ENCODE results near the gene CLIC4. TPM values are rescaled to one million over a fixed set of nuclear protein-coding genes. Genes with fewer than 3 reads are reported as not detected.
A peak's percentile ranks its signal among the peaks of the same experiment; 100 is the strongest.
"Not testable (repeated sequence)": the region's sequence is repeated elsewhere in the genome, so short reads cannot be mapped to it uniquely, and the experiment has no call there.

CLIC4 gene
- polyA plus RNA-seq, 3 donors = 9.7 to 38.1 (median 24.6) TPM

- no peak for TF ChIP-seq CTCF (IDR thresholded peaks at IDR 0.05)
- Histone ChIP-seq H3K36me3 (replicated peaks in 1 of 2; ENCODE audit: control insufficient read depth in 1 of 2, insufficient read depth in 2 of 2, low read length in 2 of 2) (no peaks in the 10 kb centered on the region), H2AFZ (ENCODE audit: insufficient read depth, low read depth, low read length, poor library complexity, severe bottlenecking) (peak overlapping the region; percentile 70), H3K4me3 (replicated peaks in 1 of 3; ENCODE audit: low read depth in 2 of 3, low read length in 3 of 3) (peak overlapping the region in 1 of 3 experiments; percentile 68), H3K4me1 (ENCODE audit: control insufficient read depth in 1 of 2, insufficient read depth in 2 of 2, low read length in 2 of 2) (peaks cover 28 to 32% of the 10 kb centered on the region in 2 donors), H3K27ac (ENCODE audit: low read depth in 1 of 2, low read length in 2 of 2) (no peak overlapping the region), H4K20me1 (ENCODE audit: insufficient read depth, low read length) (no peaks in the 10 kb centered on the region), H3K9ac (ENCODE audit: insufficient read depth, low read length, poor library complexity, severe bottlenecking) (no peak overlapping the region), H3K27me3 (ENCODE audit: control insufficient read depth in 2 of 2, insufficient read depth in 2 of 2, low read length in 2 of 2) (no peaks in the 10 kb centered on the region), H3K4me2 (replicated peaks; ENCODE audit: extremely low read depth, low read length, poor library complexity, severe bottlenecking) (peak overlapping the region; percentile 77), H3K79me2 (ENCODE audit: insufficient read depth, low read length) (no peaks in the 10 kb centered on the region), H3K9me3 (replicated peaks in 1 of 2; ENCODE audit: control insufficient read depth in 1 of 2, insufficient read depth in 1 of 2, low read length in 2 of 2) (no peaks in the 10 kb centered on the region)
- intact Hi-C loops (cut with micrococcal nuclease) = loop anchor here (5.0 kb wide), 1 partner anchor 43 kb away; the partner anchor contains the start of gene CLIC4 (in 2 of the 2)
- H3K27me3 Mint-ChIP-seq (ENCODE audit: low read depth in 3 of 3) = peaks cover 0 to under 1% (median 0%) of the 10 kb centered on the region in 3 donors
- H3K27ac Mint-ChIP-seq = peak overlapping the region in 5 of 7 donors; percentile 36 to 84 (median 65)
- no peaks in the 10 kb centered on the region for H3K36me3 Mint-ChIP-seq
- DNase-seq = no peak
- H3K4me1 Mint-ChIP-seq = peaks cover 30% of the 10 kb centered on the region
- 97% methylated on average over 5 of the region's 16 CpGs for WGBS (ENCODE audit: insufficient coverage)
- peak overlapping the region; percentile 59 to 83 for H3K4me3 Mint-ChIP-seq
- H3K9me3 Mint-ChIP-seq = peaks cover 0 to 2% (median 0%) of the 10 kb centered on the region in 7 donors
Measured at GRCh38 chr1:24704411-24705259, 40.6 kb upstream of the CLIC4 start.

- 41% methylated on average over 10 of the region's 18 CpGs for WGBS (ENCODE audit: insufficient coverage)
- peak; percentile 63 to 79 (median 75) for DNase-seq
- H3K36me3 Mint-ChIP-seq = no peaks in the 10 kb centered on the region
- Histone ChIP-seq H4K20me1 (ENCODE audit: insufficient read depth, low read length) (no peaks in the 10 kb centered on the region), H3K9me3 (replicated peaks in 1 of 2; ENCODE audit: control insufficient read depth in 1 of 2, insufficient read depth in 1 of 2, low read length in 2 of 2) (no peaks in the 10 kb centered on the region), H3K4me2 (replicated peaks; ENCODE audit: extremely low read depth, low read length, poor library complexity, severe bottlenecking) (peak overlapping the region; percentile 77), H3K36me3 (replicated peaks in 1 of 2; ENCODE audit: control insufficient read depth in 1 of 2, insufficient read depth in 2 of 2, low read length in 2 of 2) (no peaks in the 10 kb centered on the region), H3K27ac (ENCODE audit: low read depth in 1 of 2, low read length in 2 of 2) (no peak overlapping the region), H3K9ac (ENCODE audit: insufficient read depth, low read length, poor library complexity, severe bottlenecking) (no peak overlapping the region), H3K4me1 (ENCODE audit: control insufficient read depth in 1 of 2, insufficient read depth in 2 of 2, low read length in 2 of 2) (peaks cover 37 to 40% of the 10 kb centered on the region in 2 donors), H3K27me3 (ENCODE audit: control insufficient read depth in 2 of 2, insufficient read depth in 2 of 2, low read length in 2 of 2) (no peaks in the 10 kb centered on the region), H3K79me2 (ENCODE audit: insufficient read depth, low read length) (no peaks in the 10 kb centered on the region), H3K4me3 (replicated peaks in 1 of 3; ENCODE audit: low read depth in 2 of 3, low read length in 3 of 3) (peak overlapping the region in 2 of 3 experiments; percentile 17 to 68), H2AFZ (ENCODE audit: insufficient read depth, low read depth, low read length, poor library complexity, severe bottlenecking) (peak overlapping the region; percentile 70)
- no peaks in the 10 kb centered on the region for H3K27me3 Mint-ChIP-seq (ENCODE audit: low read depth in 3 of 3)
- no peak for TF ChIP-seq CTCF (IDR thresholded peaks at IDR 0.05)
- intact Hi-C loops (cut with micrococcal nuclease) = loop anchor here (5.0 kb wide), 1 partner anchor 42 kb away; the partner anchor contains the start of gene CLIC4 (in 2 of the 2)
- H3K27ac Mint-ChIP-seq = peak overlapping the region; percentile 41 to 89 (median 70)
- peaks cover 38% of the 10 kb centered on the region for H3K4me1 Mint-ChIP-seq
- H3K9me3 Mint-ChIP-seq = peaks cover 0 to 2% (median 0%) of the 10 kb centered on the region in 7 donors
- H3K4me3 Mint-ChIP-seq = peak overlapping the region; percentile 59 to 83
Measured at GRCh38 chr1:24705260-24706073, 39.8 kb upstream of the CLIC4 start.

- Histone ChIP-seq H3K4me2 (replicated peaks; ENCODE audit: extremely low read depth, low read length, poor library complexity, severe bottlenecking) (peak overlapping the region; percentile 77), H2AFZ (ENCODE audit: insufficient read depth, low read depth, low read length, poor library complexity, severe bottlenecking) (peak overlapping the region; percentile 70), H3K4me3 (replicated peaks in 1 of 3; ENCODE audit: low read depth in 2 of 3, low read length in 3 of 3) (peak overlapping the region in 1 of 3 experiments; percentile 68), H3K4me1 (ENCODE audit: control insufficient read depth in 1 of 2, insufficient read depth in 2 of 2, low read length in 2 of 2) (peaks cover 40 to 46% of the 10 kb centered on the region in 2 donors)
- not testable (repeated sequence) for H3K9me3 Mint-ChIP-seq; H3K27ac ChIP-seq (ENCODE audit: low read depth in 1 of 2, low read length in 2 of 2); H3K27ac Mint-ChIP-seq; H3K4me3 Mint-ChIP-seq; H3K27me3 Mint-ChIP-seq (ENCODE audit: low read depth in 3 of 3); H3K27me3 ChIP-seq (ENCODE audit: control insufficient read depth in 2 of 2, insufficient read depth in 2 of 2, low read length in 2 of 2); H3K9me3 ChIP-seq (replicated peaks in 1 of 2; ENCODE audit: control insufficient read depth in 1 of 2, insufficient read depth in 1 of 2, low read length in 2 of 2); DNase-seq; H4K20me1 ChIP-seq (ENCODE audit: insufficient read depth, low read length); H3K36me3 Mint-ChIP-seq; H3K36me3 ChIP-seq (replicated peaks in 1 of 2; ENCODE audit: control insufficient read depth in 1 of 2, insufficient read depth in 2 of 2, low read length in 2 of 2); H3K9ac ChIP-seq (ENCODE audit: insufficient read depth, low read length, poor library complexity, severe bottlenecking); H3K79me2 ChIP-seq (ENCODE audit: insufficient read depth, low read length)
- intact Hi-C loops (cut with micrococcal nuclease) = loop anchor here (5.0 kb wide), 1 partner anchor 41 kb away; the partner anchor contains the start of gene CLIC4 (in 2 of the 2)
- 95% methylated on average over 5 of the region's 9 CpGs for WGBS (ENCODE audit: insufficient coverage)
- H3K4me1 Mint-ChIP-seq = peaks cover 38% of the 10 kb centered on the region
Measured at GRCh38 chr1:24706074-24706389, 39.2 kb upstream of the CLIC4 start.
